LNCAP (cell line): ENCODE results near the gene PRKAR2B.

Experiments used
- TF ChIP-seq, protein P1 (sequence below): fragments of 450-650 bp; IDR thresholded peaks from 2 replicates; pipeline ENCODE4 v1.5.1; 2017; ENCODE audit warnings: mild to moderate bottlenecking

The PRKAR2B gene

DNA sequence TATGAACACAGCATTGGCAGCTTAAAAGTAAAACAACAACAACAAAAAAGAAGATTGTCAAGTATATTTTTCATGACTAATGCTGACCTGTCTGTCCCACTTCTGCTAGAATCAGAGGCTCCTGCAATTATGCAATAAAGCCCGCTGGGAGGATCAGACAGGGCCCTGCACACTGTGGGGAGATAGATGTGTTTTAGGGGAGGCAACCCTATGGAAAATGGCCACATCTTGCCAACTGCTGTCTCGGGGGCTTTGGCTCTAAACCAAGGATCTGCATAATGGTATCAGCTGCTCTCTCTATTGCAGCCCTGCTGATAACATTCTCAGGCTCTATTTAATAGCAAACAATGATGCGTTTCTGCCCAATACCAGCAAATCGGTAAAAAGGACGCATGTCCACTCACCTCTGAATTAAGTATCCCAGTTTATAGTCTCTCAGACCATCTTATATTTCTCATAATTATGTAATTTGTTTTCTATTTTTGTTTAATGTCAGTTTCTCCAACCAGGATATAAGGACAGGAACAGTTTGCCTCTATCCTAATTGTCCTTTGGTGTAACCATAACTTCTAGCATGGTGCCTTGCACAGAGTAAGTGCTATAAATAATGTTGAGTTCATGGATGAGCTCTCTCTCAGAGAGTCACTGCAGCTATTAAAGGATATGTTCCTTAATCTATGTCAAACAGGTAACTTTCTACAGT is 15.3 kb upstream of the PRKAR2B start:
- TF ChIP-seq, protein P1, sequence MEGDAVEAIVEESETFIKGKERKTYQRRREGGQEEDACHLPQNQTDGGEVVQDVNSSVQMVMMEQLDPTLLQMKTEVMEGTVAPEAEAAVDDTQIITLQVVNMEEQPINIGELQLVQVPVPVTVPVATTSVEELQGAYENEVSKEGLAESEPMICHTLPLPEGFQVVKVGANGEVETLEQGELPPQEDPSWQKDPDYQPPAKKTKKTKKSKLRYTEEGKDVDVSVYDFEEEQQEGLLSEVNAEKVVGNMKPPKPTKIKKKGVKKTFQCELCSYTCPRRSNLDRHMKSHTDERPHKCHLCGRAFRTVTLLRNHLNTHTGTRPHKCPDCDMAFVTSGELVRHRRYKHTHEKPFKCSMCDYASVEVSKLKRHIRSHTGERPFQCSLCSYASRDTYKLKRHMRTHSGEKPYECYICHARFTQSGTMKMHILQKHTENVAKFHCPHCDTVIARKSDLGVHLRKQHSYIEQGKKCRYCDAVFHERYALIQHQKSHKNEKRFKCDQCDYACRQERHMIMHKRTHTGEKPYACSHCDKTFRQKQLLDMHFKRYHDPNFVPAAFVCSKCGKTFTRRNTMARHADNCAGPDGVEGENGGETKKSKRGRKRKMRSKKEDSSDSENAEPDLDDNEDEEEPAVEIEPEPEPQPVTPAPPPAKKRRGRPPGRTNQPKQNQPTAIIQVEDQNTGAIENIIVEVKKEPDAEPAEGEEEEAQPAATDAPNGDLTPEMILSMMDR, result no peak

DNA sequence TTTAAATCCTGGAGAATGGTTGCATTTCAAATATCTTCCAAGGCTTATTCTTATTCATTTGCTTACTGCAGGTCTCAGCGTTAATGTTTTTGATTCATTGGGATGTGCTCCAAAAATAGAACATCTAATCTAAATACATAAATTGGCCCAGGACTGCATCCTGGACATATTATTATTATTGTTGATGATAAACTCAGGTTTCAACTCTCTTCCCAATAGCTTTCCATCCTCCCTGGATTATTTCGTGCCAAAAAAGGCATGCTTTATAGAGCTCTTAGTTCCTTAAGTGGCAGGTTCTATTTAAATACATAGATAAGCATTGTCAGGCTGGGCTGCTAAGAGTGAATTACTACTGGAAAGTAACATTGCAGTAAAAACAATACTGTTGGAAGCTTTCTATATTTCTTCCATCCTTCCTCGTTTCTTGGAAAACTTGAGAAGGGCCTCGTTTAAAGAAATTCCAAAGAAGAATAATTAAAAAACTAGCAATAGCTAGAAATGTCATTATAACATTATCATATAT is 14.7 kb upstream of the PRKAR2B start:
- TF ChIP-seq, protein P1, result no peak

DNA sequence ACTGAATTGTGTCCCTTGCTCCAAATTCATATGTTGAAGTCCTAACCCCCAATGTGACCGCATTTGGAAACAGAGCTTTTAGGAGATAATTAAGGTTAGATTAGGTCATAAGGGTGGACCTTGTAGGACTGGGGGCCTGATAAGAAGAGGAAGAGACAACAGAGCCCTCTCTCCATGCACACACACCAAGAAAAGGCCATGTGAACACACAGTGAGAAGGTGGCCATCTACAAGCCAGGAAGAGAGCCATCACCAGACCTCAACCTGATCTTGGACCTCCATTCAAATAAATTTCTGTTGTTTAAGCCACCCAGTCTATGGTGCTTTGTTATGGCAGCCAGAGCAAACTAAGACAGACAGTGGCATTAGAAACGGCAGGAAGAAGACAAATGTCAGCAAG is 12.5 kb upstream of the PRKAR2B start:
- TF ChIP-seq, protein P1, result no peak

DNA sequence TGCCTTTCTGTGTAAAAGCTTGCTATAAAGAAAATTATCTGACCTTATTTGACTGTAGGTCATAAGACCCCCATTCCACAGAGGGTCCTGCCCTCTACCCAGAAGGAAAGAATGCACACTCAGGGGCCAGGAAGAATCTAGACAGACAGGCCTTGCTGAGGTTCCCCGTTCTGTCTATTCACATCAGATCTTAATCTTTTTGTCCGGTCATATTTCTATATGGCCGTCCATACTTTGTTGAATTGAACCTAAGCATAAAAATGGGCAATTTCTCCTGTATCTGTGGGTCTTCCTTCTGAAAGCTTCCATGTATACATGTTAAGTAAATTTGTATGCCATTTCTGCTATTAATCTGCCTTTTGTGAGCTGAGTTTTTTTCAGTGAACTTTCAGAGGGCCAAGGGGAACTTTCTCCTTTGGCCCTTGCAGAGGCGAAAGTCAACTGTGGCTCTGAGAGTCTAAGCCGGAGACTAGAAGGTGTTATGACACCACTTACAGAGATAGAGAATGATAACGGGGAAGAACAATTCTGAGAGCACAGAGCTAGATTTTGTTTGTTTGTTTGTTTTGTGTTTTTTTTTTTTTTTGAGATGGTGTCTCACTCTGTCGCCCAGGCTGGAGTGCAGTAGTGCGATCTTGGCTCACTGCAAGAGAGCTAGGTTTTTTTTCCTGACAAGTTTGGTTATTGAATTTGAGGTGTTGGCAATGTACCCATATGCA is 11.6 kb upstream of the PRKAR2B start:
- TF ChIP-seq, protein P1, result no peak

DNA sequence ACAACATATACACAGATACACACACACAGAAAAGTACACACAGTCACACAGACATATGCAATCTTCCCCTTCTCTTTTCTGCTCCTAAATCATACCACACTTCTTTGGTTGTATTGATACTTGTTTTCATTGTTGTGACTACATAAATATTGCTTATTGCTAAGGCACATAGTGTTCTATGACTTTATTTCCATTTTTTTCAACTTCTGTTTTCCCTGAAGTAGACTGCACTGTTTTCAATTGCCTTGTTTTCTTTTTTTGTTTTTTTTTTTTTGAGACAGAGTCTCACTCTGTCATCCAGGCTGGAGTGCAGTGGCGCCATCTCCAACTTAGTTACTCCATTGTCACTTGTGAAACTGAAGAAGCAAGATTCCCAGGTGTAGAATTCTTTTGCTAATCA is 10.0 kb upstream of the PRKAR2B start:
- TF ChIP-seq, protein P1, result no peak

DNA sequence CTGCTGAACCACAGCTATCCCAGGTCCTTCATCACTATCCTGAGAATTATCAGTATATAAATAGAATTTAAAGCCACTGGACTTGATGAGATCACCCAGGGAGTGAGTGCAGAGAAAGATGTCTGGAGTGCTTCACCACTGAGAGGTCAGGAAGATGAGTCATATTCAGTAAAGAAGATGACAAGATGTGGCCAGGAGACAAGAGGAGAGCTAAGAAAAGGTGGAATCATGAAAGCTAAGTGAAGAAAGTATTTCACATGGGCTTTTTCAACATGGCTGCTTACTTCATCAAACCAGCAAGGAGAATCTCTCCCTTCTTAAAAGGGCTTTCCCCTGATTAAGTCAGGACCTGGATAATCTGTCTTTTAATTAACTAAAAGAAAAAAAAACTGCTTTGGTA is 9.1 kb upstream of the PRKAR2B start:
- TF ChIP-seq, protein P1, result no peak

DNA sequence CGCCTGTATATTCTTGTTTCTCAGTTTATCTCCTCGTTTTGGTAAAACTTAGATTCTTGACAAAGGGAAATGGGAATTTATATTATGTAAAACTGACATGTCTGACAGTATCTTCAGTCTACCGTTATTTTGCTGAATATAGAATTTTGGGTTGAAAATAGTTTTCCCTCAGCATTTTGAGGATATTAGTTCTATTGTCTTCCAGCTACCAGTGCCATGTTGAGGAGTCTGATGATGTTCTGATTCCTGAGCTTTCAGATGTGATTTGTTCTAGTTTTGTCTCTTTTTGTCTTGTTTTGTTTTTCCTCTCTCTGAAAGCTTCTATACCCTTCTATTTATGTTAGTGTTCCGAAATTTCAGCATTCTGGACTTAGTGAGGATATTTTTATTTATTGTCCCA is 8.0 kb upstream of the PRKAR2B start:
- TF ChIP-seq, protein P1, result no peak
